IMR-90 (cell line): ENCODE data around the gene ARHGEF17.

Source experiments
- BHLHE40 ChIP-seq: fragments of 150-350 bp; IDR thresholded peaks from 2 replicates; pipeline ENCODE4 v1.6.1; 2016; ENCODE audit warnings: mild to moderate bottlenecking, low read depth, low read length
- CEBPB ChIP-seq: IDR thresholded peaks from 2 replicates; pipeline ENCODE4 v1.6.1; 2012; ENCODE audit warnings: low read depth, low read length, improper control_type of control experiment
- CTCF ChIP-seq: conservative IDR thresholded peaks from 2 replicates; pipeline ENCODE4 v1.5.1; 2012; ENCODE audit warnings: mild to moderate bottlenecking, low read depth, low read length, improper control_type of control experiment
- ELK1 ChIP-seq: fragments of 150-350 bp; IDR thresholded peaks from 2 replicates; pipeline ENCODE4 v1.6.1; 2016; ENCODE audit warnings: low read depth, mild to moderate bottlenecking, low read length, moderate library complexity, borderline replicate concordance
- MAFK ChIP-seq: IDR thresholded peaks from 2 replicates; pipeline ENCODE4 v1.6.1; 2012; ENCODE audit warnings: low read depth, low read length, improper control_type of control experiment
- MXI1 ChIP-seq: IDR thresholded peaks from 2 replicates; pipeline ENCODE4 v1.6.1; 2012; ENCODE audit warnings: low read depth, mild to moderate bottlenecking, low read length, moderate library complexity, borderline replicate concordance
- POLR2A ChIP-seq: IDR thresholded peaks from 2 replicates; pipeline ENCODE4 v1.6.1; 2012; ENCODE audit warnings: mild to moderate bottlenecking, low read depth, low read length
- RCOR1 ChIP-seq: IDR thresholded peaks from 2 replicates; pipeline ENCODE4 v1.6.1; 2012; ENCODE audit warnings: mild to moderate bottlenecking, low read length, improper control_type of control experiment; ENCODE audit not compliant: insufficient replicate concordance
- USF2 ChIP-seq: fragments of 150-350 bp; IDR thresholded peaks from 2 replicates; pipeline ENCODE4 v1.6.1; 2017; ENCODE audit warnings: mild to moderate bottlenecking, antibody characterized with exemption, low read length, low read depth

GRCh38 chr11:73374151-73374550 lies 66.1 kb downstream of the ARHGEF17 start:
- TF ChIP-seq CTCF (no peak), BHLHE40 (no peak), POLR2A (no peak), CEBPB (no peak), USF2 (no peak), MXI1 (no peak), RCOR1 (no peak), ELK1 (no peak), MAFK (no peak)
